ENCODE data around the gene ATP9B. TPM values are rescaled to one million over a fixed set of nuclear protein-coding genes. Genes with fewer than 3 reads are reported as not detected.

The ATP9B gene
- total and polyA plus RNA-seq, 4 donors, result 7.1 to 31.4 (median 15.5) TPM

- 2% methylated on average over 67 of the region's 67 CpGs for WGBS
- H3K9ac ChIP-seq (ENCODE audit: low read depth in 1 of 2, low read length in 2 of 2), result no peak overlapping the region
- no peaks in the 10 kb centered on the region for H3K9me3 ChIP-seq (ENCODE audit: control insufficient read depth in 4 of 4, low read length in 3 of 4)
- peaks cover 0 to 18% (median 8%) of the 10 kb centered on the region in 4 donors for H3K27me3 ChIP-seq (ENCODE audit: control insufficient read depth in 4 of 4, insufficient read depth in 4 of 4, low read length in 3 of 4)
- H3K4me1 ChIP-seq (ENCODE audit: control insufficient read depth in 4 of 4, insufficient read depth in 4 of 4, low read length in 3 of 4), result peaks cover 23 to 48% (median 29%) of the 10 kb centered on the region in 4 donors
- no peaks in the 10 kb centered on the region for H3K36me3 ChIP-seq (ENCODE audit: control insufficient read depth in 4 of 4, insufficient read depth in 3 of 4, low read depth in 1 of 4, low read length in 3 of 4)
- H3K27ac ChIP-seq (ENCODE audit: low read depth in 1 of 2, low read length in 2 of 2), result peak overlapping the region; percentile 53 to 54
- TF ChIP-seq ATF3 (IDR thresholded peaks at IDR 0.05) (no peak), HNF4G (IDR thresholded peaks at IDR 0.05) (no peak), YY1 (IDR thresholded peaks at IDR 0.05) (no peak), REST (IDR thresholded peaks at IDR 0.05) (no peak), GABPA (IDR thresholded peaks at IDR 0.05 in 1 of 2, conservative IDR thresholded peaks at IDR 0.05 in 1 of 2) (no peak), RXRA (IDR thresholded peaks at IDR 0.05) (no peak), CTCF (IDR thresholded peaks at IDR 0.05; ENCODE audit: low read depth, low read length, missing input control) (no peak), FOXA1 (IDR thresholded peaks at IDR 0.05) (no peak), EGR1 (IDR thresholded peaks at IDR 0.05; ENCODE audit: low read depth in 2 of 2) (no peak), NR2F2 (IDR thresholded peaks at IDR 0.05) (no peak), ZBTB33 (IDR thresholded peaks at IDR 0.05) (no peak)
- no peak for DNase-seq (ENCODE audit: low spot score)
- H3K4me3 ChIP-seq (ENCODE audit: low read depth in 1 of 3, low read length in 3 of 3), result peak overlapping the region in 1 of 3 donors; percentile 71
Observed at GRCh38 chr18:79394534-79395307, 325.5 kb downstream of the ATP9B start.

GRCh38 chr18:79395308-79395640 lies 326.1 kb downstream of the ATP9B start:
- no peak for DNase-seq (ENCODE audit: low spot score)
- WGBS, result 4% methylated on average over 29 of the region's 34 CpGs
- Histone ChIP-seq H3K27me3 (ENCODE audit: control insufficient read depth in 4 of 4, insufficient read depth in 4 of 4, low read length in 3 of 4) (peaks cover 0 to 16% (median 8%) of the 10 kb centered on the region in 4 donors), H3K4me3 (ENCODE audit: low read depth in 1 of 3, low read length in 3 of 3) (peak overlapping the region in 1 of 3 donors; percentile 57), H3K9ac (ENCODE audit: low read depth in 1 of 2, low read length in 2 of 2) (no peak overlapping the region), H3K36me3 (ENCODE audit: control insufficient read depth in 4 of 4, insufficient read depth in 3 of 4, low read depth in 1 of 4, low read length in 3 of 4) (no peaks in the 10 kb centered on the region), H3K9me3 (ENCODE audit: control insufficient read depth in 4 of 4, low read length in 3 of 4) (no peaks in the 10 kb centered on the region), H3K4me1 (ENCODE audit: control insufficient read depth in 4 of 4, insufficient read depth in 4 of 4, low read length in 3 of 4) (peaks cover 23 to 49% (median 29%) of the 10 kb centered on the region in 4 donors), H3K27ac (ENCODE audit: low read depth in 1 of 2, low read length in 2 of 2) (no peak overlapping the region)
- TF ChIP-seq YY1 (IDR thresholded peaks at IDR 0.05), result no peak
- TF ChIP-seq FOXA2 (IDR thresholded peaks at IDR 0.05), result no peak
- no peak for TF ChIP-seq CTCF (IDR thresholded peaks at IDR 0.05; ENCODE audit: low read depth, low read length, missing input control)
- no peak for TF ChIP-seq RAD21 (IDR thresholded peaks at IDR 0.05)
- TF ChIP-seq EGR1 (IDR thresholded peaks at IDR 0.05; ENCODE audit: low read depth in 2 of 2), result no peak
- TF ChIP-seq RXRA (IDR thresholded peaks at IDR 0.05), result no peak
- TF ChIP-seq GABPA (IDR thresholded peaks at IDR 0.05 in 1 of 2, conservative IDR thresholded peaks at IDR 0.05 in 1 of 2), result no peak
- no peak for TF ChIP-seq REST (IDR thresholded peaks at IDR 0.05)
- no peak for TF ChIP-seq HNF4G (IDR thresholded peaks at IDR 0.05)
- no peak for TF ChIP-seq SP1 (IDR thresholded peaks at IDR 0.05)

Measured in liver (tissue), 9 donors.